Measurements from ENCODE around the gene ACKR3. TPM values are rescaled to one million over a fixed set of nuclear protein-coding genes. Genes with fewer than 3 reads are reported as not detected.

Gene ACKR3
- total RNA-seq, 1 donor from 2014 or later = 1.2 TPM

DNA sequence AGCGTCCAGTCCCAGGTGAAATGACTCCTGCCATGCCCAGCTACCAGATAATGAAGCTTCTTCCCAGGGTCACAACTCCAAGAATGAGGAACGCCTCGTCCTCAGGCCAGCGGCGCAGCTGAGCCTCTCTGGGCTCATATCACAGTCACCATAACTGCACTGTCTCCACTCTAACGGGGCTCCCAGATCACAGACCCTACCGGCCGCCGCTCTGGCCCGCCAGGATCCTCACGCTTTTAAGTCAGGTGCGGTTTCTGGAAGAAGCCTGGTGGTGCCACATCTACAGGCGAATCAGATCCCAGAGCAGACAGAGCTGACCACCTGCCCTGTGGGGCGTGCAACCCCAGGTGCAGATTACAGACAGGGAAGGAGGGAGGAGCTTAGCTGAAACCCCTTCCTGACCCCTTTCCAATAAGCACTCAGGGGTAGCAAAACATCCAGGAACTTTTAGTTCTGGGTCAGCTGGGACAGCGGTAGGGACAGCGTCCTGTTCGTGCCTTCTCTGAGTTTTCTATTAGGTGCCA, 3.7 kb upstream of the ACKR3 start:
- Mint-ChIP-seq H3K27me3 (ENCODE audit: unreplicated experiment) (peaks cover 10% of the 10 kb centered on the region), H3K9me3 (ENCODE audit: unreplicated experiment) (peaks cover 4% of the 10 kb centered on the region), H3K27ac (ENCODE audit: unreplicated experiment) (no peak overlapping the region), H3K36me3 (ENCODE audit: unreplicated experiment) (no peaks in the 10 kb centered on the region), H3K4me3 (ENCODE audit: unreplicated experiment) (no peak overlapping the region), H3K4me1 (ENCODE audit: low read depth, unreplicated experiment) (peaks cover 11% of the 10 kb centered on the region)
- DNase-seq = no peak
- TF ChIP-seq CTCF (IDR thresholded peaks at IDR 0.05; ENCODE audit: partially characterized antibody, unreplicated experiment) = no peak

DNA sequence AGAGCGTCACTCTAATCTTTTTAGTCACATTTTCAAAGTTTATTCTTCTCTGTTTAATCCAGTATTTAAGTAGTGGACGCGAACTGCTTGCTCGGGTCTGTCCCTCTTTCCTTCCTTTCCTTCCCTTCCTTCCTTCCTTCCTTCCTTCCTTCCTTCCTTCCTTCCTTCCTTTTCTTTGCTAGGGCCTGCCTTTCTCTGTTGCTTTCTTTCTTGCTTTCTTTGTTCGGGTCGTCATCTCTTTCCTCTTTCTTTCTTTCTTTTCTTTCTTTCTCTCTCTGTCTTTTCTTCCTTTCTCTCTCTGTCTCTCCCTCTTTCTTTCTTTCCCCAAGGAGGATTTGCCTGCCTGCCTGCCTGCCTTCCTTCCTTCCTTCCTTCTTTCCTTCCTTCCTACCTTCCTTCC, 3.0 kb upstream of the ACKR3 start:
- H3K4me1 Mint-ChIP-seq (ENCODE audit: low read depth, unreplicated experiment) = peaks cover 16% of the 10 kb centered on the region
- peaks cover 10% of the 10 kb centered on the region for H3K27me3 Mint-ChIP-seq (ENCODE audit: unreplicated experiment)
- no peak overlapping the region for H3K4me3 Mint-ChIP-seq (ENCODE audit: unreplicated experiment)
- H3K9me3 Mint-ChIP-seq (ENCODE audit: unreplicated experiment) = peaks cover 3% of the 10 kb centered on the region
- no peak for DNase-seq
- no peak for TF ChIP-seq CTCF (IDR thresholded peaks at IDR 0.05; ENCODE audit: partially characterized antibody, unreplicated experiment)
- no peaks in the 10 kb centered on the region for H3K36me3 Mint-ChIP-seq (ENCODE audit: unreplicated experiment)
- H3K27ac Mint-ChIP-seq (ENCODE audit: unreplicated experiment) = no peak overlapping the region

DNA sequence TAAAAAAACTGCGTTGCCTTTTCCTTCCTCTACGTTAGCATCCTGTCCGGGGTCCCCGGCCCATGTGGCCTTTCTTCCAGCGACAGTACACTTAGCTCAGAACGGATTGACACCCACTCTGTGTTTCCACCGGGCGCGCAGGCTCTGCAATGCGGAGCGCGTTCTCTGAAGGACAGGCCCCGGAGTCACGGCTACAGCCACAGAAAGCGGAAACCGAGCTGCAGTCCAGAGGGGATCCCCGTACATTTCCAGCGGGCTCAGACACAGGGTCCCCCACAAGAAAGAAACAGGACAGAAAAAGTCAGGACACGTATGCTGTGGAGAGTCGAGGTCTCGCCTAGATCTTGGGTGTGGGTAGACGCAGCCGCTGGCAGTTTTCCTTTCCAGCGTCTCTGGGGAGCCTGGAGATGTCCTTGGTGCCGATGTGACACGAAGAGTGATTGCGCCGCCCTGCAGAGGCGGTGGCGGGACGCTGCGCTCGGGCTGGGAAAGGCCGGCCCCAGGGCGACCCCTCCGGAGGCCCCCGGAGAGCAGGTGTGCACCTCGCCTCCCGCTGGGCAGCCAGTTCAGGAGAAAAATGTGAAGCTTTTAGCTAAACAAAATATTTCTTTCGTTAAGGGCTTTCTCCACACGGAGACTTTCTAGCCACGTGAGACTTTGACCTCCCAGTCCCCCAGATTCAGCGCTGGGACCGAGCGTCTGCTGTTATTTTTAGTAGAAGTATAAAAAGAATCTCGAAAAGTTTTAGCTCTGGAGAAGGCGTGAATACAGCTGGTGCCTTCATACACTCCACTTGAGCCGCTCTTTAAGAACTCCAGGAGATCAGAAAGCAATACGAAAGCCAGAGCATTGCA, 1.3 kb upstream of the ACKR3 start:
- peak; percentile 50 for DNase-seq
- Mint-ChIP-seq H3K4me1 (ENCODE audit: low read depth, unreplicated experiment) (peaks cover 29% of the 10 kb centered on the region), H3K27me3 (ENCODE audit: unreplicated experiment) (peaks cover 10% of the 10 kb centered on the region), H3K4me3 (ENCODE audit: unreplicated experiment) (peak overlapping the region; percentile 82), H3K9me3 (ENCODE audit: unreplicated experiment) (peaks cover 5% of the 10 kb centered on the region), H3K27ac (ENCODE audit: unreplicated experiment) (no peak overlapping the region), H3K36me3 (ENCODE audit: unreplicated experiment) (no peaks in the 10 kb centered on the region)
- no peak for TF ChIP-seq CTCF (IDR thresholded peaks at IDR 0.05; ENCODE audit: partially characterized antibody, unreplicated experiment)

DNA sequence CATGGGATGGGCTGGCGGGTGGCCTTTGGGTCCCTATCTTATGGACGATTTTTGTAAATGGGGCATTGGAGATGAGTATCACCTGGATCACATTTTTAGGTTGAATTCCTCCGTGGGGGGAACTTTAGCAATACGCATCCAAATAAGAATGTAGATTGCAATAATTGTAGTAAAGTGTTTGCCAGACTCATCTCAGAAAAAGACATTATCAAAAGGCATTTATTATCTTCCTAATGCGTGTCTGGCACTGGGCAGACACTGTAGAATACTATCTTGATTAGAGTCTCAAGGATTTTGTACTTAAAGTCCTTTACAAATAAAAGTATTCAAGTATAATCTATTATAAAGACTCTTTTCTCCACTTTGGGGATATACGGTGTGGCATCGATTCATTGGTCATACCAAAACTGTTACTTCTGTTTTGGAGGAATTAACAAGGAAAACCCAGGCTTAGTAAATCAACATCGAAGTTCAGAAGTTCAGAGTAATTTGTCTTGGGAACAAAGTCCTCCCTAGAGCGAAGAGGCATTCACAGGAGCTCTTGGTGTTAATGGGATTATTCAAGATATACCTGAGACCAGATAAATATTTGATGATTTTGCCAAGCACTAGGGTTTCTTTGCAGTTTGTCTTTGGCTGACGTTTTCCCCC, 578 bp upstream of the ACKR3 start:
- H3K4me3 Mint-ChIP-seq (ENCODE audit: unreplicated experiment) = peak overlapping the region; percentile 73
- TF ChIP-seq CTCF (IDR thresholded peaks at IDR 0.05; ENCODE audit: partially characterized antibody, unreplicated experiment) = no peak
- H3K36me3 Mint-ChIP-seq (ENCODE audit: unreplicated experiment) = no peaks in the 10 kb centered on the region
- no peak overlapping the region for H3K27ac Mint-ChIP-seq (ENCODE audit: unreplicated experiment)
- no peak for DNase-seq
- H3K27me3 Mint-ChIP-seq (ENCODE audit: unreplicated experiment) = peaks cover 10% of the 10 kb centered on the region
- H3K4me1 Mint-ChIP-seq (ENCODE audit: low read depth, unreplicated experiment) = peaks cover 29% of the 10 kb centered on the region
- H3K9me3 Mint-ChIP-seq (ENCODE audit: unreplicated experiment) = peaks cover 6% of the 10 kb centered on the region

All from glutamatergic neuron (in vitro differentiated cells).